Bronchial epithelial cell (primary cell): Measurements from ENCODE around the gene JARID2. TPM values are rescaled to one million over a fixed set of nuclear protein-coding genes. Genes with fewer than 3 reads are reported as not detected.

Source experiments
- DNase-seq: peaks from one replicate; pipeline ENCODE4 v3.0.0-alpha.2; 2010; ENCODE audit warnings: low read depth
- FAIRE-seq: peaks from 2 replicates; lab custom pipeline; 2011; peaks lifted over from hg19 to GRCh38; lab: Jason Lieb, UNC
- H3K27me3 ChIP-seq: 2 replicates; pipeline ENCODE4 v1.5.1; 2011; ENCODE audit warnings: low read length; ENCODE audit not compliant: control insufficient read depth, insufficient read depth
- H3K36me3 ChIP-seq: 2 replicates; pipeline ENCODE4 v1.5.1; 2011; ENCODE audit warnings: low read length; ENCODE audit not compliant: control insufficient read depth, insufficient read depth
- H3K4me3 ChIP-seq: 2 replicates; pipeline ENCODE4 v1.5.1; 2011; ENCODE audit warnings: mild to moderate bottlenecking, low read depth, low read length, control low read depth
- total RNA-seq: library from RNA; depleted of rRNA; stranded (reverse); fragments of >200 nt; gene quantifications from 2 replicates; pipeline ENCODE4 v1.2.1, GENCODE V29; 2014
- TF ChIP-seq, protein P1 (sequence below): IDR thresholded peaks from 2 replicates; pipeline ENCODE4 v1.5.1; 2011; ENCODE audit warnings: mild to moderate bottlenecking, moderate library complexity, low read length, control low read depth, inconsistent platforms; ENCODE audit not compliant: insufficient read depth, severe bottlenecking

The JARID2 gene
- total RNA-seq, 1 donor from 2014 or later, result 29.2 TPM

- Histone ChIP-seq H3K4me3 (no peak overlapping the region), H3K36me3 (no peaks in the 10 kb centered on the region), H3K27me3 (no peaks in the 10 kb centered on the region)
- DNase-seq (no peak), FAIRE-seq (no peak)
- TF ChIP-seq, protein P1, sequence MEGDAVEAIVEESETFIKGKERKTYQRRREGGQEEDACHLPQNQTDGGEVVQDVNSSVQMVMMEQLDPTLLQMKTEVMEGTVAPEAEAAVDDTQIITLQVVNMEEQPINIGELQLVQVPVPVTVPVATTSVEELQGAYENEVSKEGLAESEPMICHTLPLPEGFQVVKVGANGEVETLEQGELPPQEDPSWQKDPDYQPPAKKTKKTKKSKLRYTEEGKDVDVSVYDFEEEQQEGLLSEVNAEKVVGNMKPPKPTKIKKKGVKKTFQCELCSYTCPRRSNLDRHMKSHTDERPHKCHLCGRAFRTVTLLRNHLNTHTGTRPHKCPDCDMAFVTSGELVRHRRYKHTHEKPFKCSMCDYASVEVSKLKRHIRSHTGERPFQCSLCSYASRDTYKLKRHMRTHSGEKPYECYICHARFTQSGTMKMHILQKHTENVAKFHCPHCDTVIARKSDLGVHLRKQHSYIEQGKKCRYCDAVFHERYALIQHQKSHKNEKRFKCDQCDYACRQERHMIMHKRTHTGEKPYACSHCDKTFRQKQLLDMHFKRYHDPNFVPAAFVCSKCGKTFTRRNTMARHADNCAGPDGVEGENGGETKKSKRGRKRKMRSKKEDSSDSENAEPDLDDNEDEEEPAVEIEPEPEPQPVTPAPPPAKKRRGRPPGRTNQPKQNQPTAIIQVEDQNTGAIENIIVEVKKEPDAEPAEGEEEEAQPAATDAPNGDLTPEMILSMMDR, result no peak
These were observed 79.7 kb downstream of the JARID2 start for GRCh38 chr6:15325540-15325955.

DNA sequence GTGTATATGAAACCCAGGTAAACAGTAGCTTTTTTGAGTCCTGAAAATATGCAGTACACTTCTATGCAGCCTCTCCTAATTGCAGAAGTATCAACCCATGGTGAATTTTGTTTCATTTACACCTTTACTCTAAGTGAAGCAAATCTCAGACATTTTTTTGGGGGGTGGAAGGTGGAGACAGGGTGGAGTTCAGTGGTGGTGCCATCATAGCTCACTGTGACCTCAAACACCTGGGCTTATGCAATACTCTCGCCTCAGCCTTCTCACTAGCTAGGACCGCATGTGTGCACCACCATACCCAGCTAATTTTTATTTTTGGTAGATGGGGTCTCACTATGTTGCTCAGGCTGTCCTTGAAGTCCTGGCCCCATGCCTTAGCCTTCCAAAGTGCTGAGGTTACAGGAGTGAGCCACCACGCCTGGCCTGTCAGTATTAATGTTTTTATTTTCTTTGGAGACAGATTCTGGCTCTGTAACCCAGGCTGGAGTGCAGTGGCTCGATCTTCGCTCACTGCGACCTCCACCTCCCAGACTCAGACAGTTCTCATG, 80.3 kb downstream of the JARID2 start:
- TF ChIP-seq, protein P1, result no peak
- no peak for DNase-seq
- H3K36me3 ChIP-seq, result no peaks in the 10 kb centered on the region
- FAIRE-seq, result no peak
- H3K27me3 ChIP-seq, result no peaks in the 10 kb centered on the region
- H3K4me3 ChIP-seq, result no peak overlapping the region

GRCh38 chr6:15327271-15327670, 81.4 kb downstream of the JARID2 start:
- TF ChIP-seq, protein P1, result no peak
- FAIRE-seq (no peak), DNase-seq (peak; percentile 23)
- no peaks in the 10 kb centered on the region for H3K36me3 ChIP-seq
- H3K27me3 ChIP-seq, result no peaks in the 10 kb centered on the region
- H3K4me3 ChIP-seq, result no peak overlapping the region

DNA sequence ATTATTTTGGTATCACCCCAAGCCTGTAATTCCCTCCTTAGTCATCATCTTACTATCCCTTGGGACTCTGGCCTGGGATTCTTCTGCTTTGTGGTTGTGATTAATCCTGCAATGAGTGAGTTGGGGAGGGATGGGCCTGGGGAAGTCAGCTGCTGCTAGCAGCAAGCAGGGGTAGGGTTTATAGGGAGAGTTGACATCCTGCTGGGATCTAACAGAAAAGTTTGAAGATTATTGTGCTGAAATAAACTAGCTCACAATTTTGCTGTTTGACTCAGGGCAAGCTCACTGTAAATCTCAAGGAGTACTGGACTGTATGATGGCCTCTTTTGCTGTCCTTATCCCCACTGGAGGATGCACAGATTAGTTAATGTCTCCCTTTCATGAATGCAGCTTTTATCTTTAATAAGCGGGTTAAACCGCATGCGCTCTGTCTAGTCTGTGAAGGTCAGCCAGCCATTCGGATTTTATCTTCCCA, 83.4 kb downstream of the JARID2 start:
- DNase-seq (peak; percentile 81), FAIRE-seq (no peak)
- no peak overlapping the region for H3K4me3 ChIP-seq
- no peaks in the 10 kb centered on the region for H3K27me3 ChIP-seq
- TF ChIP-seq, protein P1, result no peak
- H3K36me3 ChIP-seq, result no peaks in the 10 kb centered on the region

DNA sequence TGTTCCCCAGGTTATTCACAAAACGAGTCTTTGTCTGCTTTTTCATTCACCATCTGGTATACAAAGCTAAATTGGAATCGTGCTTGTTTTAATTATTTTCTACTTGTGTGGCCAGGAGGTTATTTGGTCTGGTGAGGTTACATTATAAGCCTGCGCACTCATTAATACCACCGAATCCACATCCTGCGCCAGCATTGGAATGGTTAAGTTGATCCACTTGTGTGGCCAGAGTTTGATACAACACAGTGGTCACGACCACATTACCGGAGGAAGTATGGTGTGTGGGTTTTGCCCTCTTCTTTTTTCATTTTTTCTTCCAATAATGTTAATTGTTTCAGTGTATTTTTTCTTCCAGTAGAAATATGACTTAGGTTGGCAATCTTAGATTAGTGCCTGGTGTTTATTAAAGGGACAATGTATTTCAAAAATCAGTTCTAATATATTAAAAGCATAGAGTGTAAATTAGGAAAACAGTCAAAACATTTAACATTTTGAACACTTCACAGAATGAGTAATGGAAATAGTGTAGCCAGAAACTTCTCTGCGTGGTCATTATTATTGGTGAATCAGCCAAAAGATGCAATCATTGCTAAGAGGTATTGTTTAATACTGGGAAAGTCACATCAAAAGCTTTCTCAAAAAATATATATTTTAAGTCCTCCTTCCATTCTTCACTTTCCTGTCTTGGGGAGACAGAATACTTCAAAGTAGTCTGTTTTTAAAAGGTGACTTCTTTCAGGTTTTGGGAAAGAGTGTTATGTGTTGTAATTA, 84.5 kb downstream of the JARID2 start:
- no peaks in the 10 kb centered on the region for H3K27me3 ChIP-seq
- no peaks in the 10 kb centered on the region for H3K36me3 ChIP-seq
- H3K4me3 ChIP-seq, result no peak overlapping the region
- TF ChIP-seq, protein P1, result no peak
- FAIRE-seq, result no peak
- peak; percentile 55 for DNase-seq

DNA sequence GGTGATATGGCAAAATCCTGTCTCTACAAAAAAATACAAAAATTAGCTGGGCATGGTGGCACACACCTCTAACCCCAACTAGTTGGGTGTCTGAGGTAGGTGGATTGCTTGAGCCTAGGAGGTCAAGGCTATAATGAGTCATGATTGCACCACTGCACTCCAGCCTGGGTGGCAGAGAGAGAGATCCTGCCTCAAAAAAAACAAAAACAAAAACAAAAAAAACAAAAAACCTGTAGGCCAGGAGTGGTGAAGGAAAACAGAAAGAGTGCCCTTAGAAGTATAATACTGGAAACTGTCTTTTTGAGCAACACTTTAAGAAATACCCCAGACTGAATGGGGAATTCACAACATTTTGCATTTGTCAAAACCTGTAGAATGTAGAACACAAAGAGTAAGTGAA, 85.3 kb downstream of the JARID2 start:
- H3K4me3 ChIP-seq, result no peak overlapping the region
- H3K27me3 ChIP-seq, result no peaks in the 10 kb centered on the region
- no peak for FAIRE-seq
- no peaks in the 10 kb centered on the region for H3K36me3 ChIP-seq
- TF ChIP-seq, protein P1, result no peak
- DNase-seq, result peak; percentile 67
